GM12873 (cell line): ENCODE data around the gene NDUFV1.

Experiments
- CTCF ChIP-seq: IDR thresholded peaks from 2 replicates; pipeline ENCODE4 v1.5.1; 2012; ENCODE audit warnings: low read depth, mild to moderate bottlenecking, moderate library complexity, low read length, control low read depth; ENCODE audit not compliant: insufficient read depth; ENCODE audit errors: missing control alignments

NDUFV1 gene

GRCh38 chr11:67632175-67632981 lies 25.6 kb downstream of the NDUFV1 start:
- TF ChIP-seq CTCF: no peak

- TF ChIP-seq CTCF: no peak
Measured at GRCh38 chr11:67632982-67633755, 26.4 kb downstream of the NDUFV1 start.

GRCh38 chr11:67633758-67634365 lies 27.1 kb downstream of the NDUFV1 start:
- no peak for TF ChIP-seq CTCF

- no peak for TF ChIP-seq CTCF
Measured at GRCh38 chr11:67634366-67635230, 27.9 kb downstream of the NDUFV1 start.

GRCh38 chr11:67635231-67635521 lies 28.4 kb downstream of the NDUFV1 start:
- TF ChIP-seq CTCF: no peak

GRCh38 chr11:67636962-67637361 lies 30.2 kb downstream of the NDUFV1 start:
- TF ChIP-seq CTCF: no peak
